ENCODE measurements around the gene IZUMO4.

DNA sequence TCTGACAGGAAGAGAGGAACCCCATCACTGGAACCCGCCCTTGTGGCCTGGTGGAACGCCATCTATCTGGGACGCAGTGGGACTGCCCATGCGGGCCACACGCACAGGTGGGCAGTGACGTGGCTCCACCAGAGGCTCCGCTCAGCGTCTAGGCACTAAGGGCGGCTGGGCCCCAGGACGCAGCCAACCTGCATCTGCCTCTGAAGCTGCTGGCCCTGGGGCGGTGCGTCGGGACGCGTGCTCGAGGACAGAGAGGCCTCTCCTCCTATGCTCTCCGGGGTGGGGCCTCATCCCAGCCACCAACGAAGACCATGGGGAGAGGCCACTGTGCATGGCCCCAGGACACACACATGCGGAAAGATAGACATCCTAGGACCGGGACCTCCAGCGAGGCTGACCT is 18.1 kb downstream of the IZUMO4 start:
- TF ChIP-seq, protein P1, sequence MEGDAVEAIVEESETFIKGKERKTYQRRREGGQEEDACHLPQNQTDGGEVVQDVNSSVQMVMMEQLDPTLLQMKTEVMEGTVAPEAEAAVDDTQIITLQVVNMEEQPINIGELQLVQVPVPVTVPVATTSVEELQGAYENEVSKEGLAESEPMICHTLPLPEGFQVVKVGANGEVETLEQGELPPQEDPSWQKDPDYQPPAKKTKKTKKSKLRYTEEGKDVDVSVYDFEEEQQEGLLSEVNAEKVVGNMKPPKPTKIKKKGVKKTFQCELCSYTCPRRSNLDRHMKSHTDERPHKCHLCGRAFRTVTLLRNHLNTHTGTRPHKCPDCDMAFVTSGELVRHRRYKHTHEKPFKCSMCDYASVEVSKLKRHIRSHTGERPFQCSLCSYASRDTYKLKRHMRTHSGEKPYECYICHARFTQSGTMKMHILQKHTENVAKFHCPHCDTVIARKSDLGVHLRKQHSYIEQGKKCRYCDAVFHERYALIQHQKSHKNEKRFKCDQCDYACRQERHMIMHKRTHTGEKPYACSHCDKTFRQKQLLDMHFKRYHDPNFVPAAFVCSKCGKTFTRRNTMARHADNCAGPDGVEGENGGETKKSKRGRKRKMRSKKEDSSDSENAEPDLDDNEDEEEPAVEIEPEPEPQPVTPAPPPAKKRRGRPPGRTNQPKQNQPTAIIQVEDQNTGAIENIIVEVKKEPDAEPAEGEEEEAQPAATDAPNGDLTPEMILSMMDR (IDR thresholded peaks at IDR 0.05): no peak
- TF ChIP-seq POLR2A (IDR thresholded peaks at IDR 0.05) (no peak), POLR2AphosphoS5 (IDR thresholded peaks at IDR 0.05) (no peak), EP300 (IDR thresholded peaks at IDR 0.05) (no peak)
